Measurements from ENCODE around the gene SAPCD2.

The SAPCD2 gene

DNA sequence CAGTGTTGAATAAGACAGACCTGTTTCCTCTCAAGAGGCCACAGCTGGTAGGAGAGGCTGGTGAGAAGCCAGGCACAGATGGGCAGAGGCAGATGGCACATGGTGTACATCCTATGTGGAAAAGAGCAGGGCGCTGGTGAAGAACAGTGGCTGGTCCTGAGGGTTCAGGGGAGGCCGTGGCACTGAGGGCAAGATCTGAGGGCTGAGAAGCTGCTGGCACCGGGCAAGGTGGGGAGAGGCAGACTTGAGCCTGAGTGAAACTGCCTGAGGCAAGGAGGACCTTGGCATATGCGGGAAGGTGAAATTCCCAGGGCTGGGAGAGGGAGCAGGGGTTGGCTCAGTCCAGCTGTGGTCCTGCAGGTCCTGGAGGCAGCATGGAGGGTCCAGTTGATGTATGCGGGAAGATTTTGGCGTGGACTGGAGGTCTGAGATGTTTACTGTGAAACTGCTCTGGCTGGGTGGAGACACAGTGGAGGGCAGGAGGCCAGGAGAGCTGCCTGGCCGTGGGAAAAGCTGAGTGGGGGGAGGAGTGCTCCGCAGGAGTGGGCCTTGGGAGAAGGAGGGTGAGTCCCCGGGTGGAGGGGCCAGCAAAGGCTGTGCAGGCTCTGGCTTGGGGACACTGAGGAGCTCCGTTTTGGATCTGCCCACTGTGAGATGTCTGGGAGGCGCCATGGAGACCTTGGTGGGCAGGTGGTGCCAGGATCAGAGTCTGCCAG lies 19.0 kb upstream of the SAPCD2 start:
- DNase-seq (no peak), ATAC-seq (no peak)
- Mint-ChIP-seq H3K4me3 (no peak overlapping the region), H3K27ac (peak overlapping the region; percentile 31 to 50), H3K27me3 (no peaks in the 10 kb centered on the region), H3K9me3 (no peaks in the 10 kb centered on the region), H3K4me1 (peaks cover 56% of the 10 kb centered on the region)

DNA sequence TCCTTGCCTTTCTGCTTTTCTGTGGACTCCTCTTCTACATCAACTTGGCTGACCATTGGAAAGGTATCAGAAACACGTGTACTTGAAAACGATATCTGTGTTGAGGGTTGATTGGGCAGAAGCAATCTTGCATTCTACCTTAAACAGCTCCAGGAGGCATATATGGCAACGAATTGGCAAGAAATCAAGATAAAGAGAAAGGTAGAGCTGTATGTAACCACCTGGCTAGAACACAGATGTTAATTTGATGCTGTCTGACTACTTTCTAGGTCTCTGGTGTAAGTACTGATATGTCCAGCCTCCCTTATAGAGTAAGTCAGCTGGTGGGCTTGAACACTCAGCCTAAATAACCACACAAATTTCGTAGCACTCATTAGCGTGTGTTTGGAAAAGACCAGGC lies 17.8 kb upstream of the SAPCD2 start:
- Mint-ChIP-seq H3K9me3 (no peaks in the 10 kb centered on the region), H3K4me3 (peak overlapping the region; percentile 87 to 88), H3K4me1 (peaks cover 62% of the 10 kb centered on the region), H3K27ac (peak overlapping the region; percentile 86 to 92), H3K27me3 (no peaks in the 10 kb centered on the region)
- no peak for DNase-seq
- no peak for ATAC-seq

DNA sequence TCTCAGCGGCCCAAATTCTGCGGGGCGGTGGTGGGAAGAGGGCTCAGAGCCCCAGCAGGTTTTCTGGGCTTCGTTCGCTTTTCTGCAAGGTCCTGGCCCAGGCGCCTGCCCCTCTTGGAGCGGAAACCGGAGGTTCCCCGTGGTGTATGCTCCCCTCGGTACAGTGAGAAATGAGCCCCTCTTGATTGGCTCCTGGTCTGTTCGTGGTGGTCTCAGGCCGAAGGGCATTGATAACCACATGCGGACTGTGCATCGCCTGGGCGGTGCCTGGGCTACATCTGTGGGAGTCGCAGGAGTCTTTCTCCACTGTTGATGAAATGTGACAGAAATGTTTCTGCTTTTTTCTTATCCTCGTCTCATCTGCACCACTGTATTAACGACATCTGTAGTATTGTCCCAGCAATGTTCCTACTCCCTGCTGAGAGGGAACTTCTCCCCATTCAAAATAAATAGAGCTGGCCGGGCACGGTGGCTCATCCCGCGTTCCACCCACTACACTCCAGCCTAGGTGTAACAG lies 17.1 kb upstream of the SAPCD2 start:
- DNase-seq (no peak), ATAC-seq (peak; percentile 3)
- no peaks in the 10 kb centered on the region for H3K9me3 Mint-ChIP-seq
- peak overlapping the region; percentile 87 to 88 for H3K4me3 Mint-ChIP-seq
- H3K4me1 Mint-ChIP-seq: peaks cover 62% of the 10 kb centered on the region
- no peaks in the 10 kb centered on the region for H3K27me3 Mint-ChIP-seq
- peak overlapping the region; percentile 86 to 92 for H3K27ac Mint-ChIP-seq

DNA sequence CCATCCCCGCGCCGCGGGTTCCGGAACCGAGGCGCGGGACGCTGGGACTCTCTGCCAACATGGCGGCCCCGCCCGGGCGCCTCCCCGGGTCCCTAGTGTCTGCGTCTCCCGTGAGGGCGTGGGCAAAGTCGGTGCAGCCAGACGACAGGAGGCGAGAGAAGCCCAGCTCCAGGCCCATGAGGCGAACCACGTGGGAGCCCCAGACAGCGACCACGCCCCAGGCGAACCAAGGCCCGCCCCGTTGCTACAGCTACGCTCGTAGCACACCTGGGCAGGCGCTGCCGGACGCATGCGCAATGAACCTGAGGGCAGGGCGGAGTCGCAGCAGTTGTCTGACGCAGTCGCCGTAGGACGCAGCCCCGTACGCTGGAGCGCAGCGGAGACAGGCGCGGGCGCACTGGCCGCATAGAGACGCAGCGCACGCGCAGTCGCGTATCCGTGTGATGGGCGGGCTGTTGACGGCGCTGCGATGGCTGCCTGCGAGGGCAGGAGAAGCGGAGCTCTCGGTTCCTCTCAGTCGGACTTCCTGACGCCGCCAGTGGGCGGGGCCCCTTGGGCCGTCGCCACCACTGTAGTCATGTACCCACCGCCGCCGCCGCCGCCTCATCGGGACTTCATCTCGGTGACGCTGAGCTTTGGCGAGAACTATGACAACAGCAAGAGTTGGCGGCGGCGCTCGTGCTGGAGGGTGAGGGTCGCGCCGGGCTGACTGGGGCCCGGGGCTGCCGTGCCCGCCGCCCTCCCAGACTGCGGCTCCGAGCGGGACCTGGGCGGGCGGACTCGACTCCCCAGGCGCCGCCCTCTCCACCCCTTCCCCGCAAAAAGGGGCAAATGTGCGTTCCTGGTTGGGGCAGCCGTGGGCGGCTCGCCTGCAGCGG lies 16.4 kb upstream of the SAPCD2 start, which contains the start of gene MAN1B1:
Gene MAN1B1, plus strand, starts transcription at position 455 of the 878 bp plus-strand sequence. Its CDS starts 15 bp downstream, at position 470.
- Mint-ChIP-seq H3K9me3 (no peaks in the 10 kb centered on the region), H3K27ac (peak within 1 kb of the TSS; percentile 97 to 99), H3K4me1 (peaks cover 66% of the 10 kb centered on the region), H3K27me3 (no peaks in the 10 kb centered on the region), H3K4me3 (peak within 1 kb of the TSS; percentile 91 to 95)
- ATAC-seq: peak; percentile 93
- DNase-seq: peak; percentile 100

DNA sequence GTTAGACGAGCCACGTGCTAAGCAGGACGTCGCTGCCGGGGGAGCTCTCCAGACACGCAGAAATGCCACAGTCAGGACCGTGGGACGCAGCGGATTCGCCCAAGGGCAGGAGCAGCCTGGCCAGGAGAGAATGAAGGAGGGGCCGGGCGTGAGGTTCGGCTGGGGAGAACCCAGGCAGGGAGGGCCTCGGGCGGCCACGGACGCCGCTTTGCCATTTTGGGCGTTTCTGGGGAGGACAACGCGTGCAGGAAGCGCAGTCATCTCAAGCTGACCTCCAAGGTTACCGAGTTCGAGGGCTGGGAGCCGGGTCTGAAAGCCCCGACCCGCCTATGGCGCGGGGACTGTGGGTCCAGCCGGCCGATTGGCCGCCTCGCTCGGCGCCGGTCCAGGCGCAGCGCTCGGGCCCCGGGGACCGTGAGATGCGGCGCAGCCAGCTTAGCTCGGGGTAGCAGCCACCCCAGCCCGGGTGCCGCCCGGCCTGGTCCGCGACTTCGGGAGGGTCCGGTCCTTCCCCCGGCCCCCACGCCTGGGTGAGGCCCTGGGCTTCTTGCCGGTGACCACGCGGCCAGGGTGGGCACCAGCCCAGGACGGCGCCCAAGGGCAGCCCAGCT lies 15.7 kb upstream of the SAPCD2 start:
- DNase-seq: peak; percentile 45 to 58
- Mint-ChIP-seq H3K4me3 (peak overlapping the region; percentile 91 to 95), H3K4me1 (peaks cover 69% of the 10 kb centered on the region), H3K27ac (peak overlapping the region; percentile 97 to 99), H3K27me3 (no peaks in the 10 kb centered on the region), H3K9me3 (no peaks in the 10 kb centered on the region)
- ATAC-seq: peak; percentile 2

DNA sequence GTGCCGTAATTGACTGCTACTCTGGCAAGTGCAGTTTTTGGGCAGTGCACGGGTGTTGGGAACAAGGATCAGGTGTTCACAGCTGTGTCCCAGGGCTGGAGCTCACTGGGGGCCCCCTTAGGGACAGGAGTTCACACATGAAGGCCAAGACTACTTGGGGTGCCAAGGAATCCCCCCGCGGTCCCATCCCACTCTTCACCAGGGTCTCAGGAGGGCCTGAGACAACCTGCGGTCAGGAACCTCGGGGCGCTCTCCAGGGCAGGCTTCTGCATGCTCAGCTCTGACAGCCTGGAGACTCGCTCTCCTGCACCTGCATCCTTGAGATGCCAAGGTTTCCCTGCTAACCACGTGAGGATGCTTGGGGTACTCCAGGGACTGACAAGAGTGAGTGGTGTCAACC lies 14.2 kb upstream of the SAPCD2 start:
- H3K4me1 Mint-ChIP-seq: peaks cover 64% of the 10 kb centered on the region
- H3K9me3 Mint-ChIP-seq: no peaks in the 10 kb centered on the region
- DNase-seq (no peak), ATAC-seq (no peak)
- H3K4me3 Mint-ChIP-seq: peak overlapping the region in 1 of 2 donors; percentile 37
- H3K27me3 Mint-ChIP-seq: no peaks in the 10 kb centered on the region
- no peak overlapping the region for H3K27ac Mint-ChIP-seq

DNA sequence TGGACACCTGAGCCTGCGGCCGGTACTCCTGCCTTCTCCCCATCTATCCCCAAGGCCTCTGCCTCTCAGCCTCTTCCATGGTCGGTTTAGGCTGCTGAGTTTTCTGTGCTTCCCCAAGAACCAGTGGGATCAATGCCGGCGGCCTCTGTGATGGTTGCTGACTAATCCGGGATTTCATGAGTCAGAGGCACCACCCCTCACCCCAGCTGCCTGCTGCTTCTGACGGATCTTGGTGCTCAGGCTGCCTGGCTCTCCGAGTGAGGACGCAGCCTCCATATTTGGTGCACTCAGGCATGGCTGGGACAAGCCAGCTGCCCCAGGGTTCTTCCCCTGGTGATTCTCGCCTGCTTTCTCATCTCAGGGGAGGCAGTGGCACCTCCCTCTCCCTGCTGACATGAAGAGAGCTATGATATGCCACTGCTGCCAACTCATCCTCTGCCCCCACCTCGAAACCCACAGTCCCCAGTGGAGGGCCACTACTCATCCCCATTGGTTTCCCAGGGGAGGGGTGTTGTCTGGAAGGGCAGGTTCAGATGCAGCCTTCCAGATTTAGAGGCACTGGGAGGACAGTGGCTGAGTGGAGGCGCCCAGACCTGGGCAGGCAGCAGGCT lies 13.1 kb upstream of the SAPCD2 start:
- no peak for ATAC-seq

DNA sequence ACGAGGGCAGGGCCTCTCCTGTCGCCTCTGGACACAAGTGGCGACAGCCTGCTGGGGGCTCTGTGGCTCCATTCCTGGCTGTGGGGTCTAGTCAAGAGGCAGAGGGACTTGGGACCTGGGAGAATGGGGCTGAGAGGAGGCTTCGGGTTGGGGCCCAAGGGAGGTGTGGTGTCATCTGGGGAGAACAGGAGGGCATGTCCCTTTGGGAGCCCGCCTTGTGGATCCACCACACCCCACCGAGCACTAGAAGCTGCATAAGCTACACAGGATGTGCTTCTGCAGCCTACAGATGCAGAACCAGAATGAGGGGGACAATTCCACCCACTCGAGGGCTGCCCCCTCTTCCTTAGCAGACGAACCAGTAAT lies 12.6 kb upstream of the SAPCD2 start:
- H3K27ac Mint-ChIP-seq: no peak overlapping the region
- ATAC-seq: no peak

More for the DNA sequence above, 13.1 kb upstream of the SAPCD2 start:
- peaks cover 56% of the 10 kb centered on the region for H3K4me1 Mint-ChIP-seq
- H3K4me3 Mint-ChIP-seq: no peak overlapping the region
- peak in 1 of 2 donors; percentile 34 for DNase-seq
- no peaks in the 10 kb centered on the region for H3K27me3 Mint-ChIP-seq
- H3K27ac Mint-ChIP-seq: peak overlapping the region in 1 of 2 donors; percentile 19
- no peaks in the 10 kb centered on the region for H3K9me3 Mint-ChIP-seq

DNA sequence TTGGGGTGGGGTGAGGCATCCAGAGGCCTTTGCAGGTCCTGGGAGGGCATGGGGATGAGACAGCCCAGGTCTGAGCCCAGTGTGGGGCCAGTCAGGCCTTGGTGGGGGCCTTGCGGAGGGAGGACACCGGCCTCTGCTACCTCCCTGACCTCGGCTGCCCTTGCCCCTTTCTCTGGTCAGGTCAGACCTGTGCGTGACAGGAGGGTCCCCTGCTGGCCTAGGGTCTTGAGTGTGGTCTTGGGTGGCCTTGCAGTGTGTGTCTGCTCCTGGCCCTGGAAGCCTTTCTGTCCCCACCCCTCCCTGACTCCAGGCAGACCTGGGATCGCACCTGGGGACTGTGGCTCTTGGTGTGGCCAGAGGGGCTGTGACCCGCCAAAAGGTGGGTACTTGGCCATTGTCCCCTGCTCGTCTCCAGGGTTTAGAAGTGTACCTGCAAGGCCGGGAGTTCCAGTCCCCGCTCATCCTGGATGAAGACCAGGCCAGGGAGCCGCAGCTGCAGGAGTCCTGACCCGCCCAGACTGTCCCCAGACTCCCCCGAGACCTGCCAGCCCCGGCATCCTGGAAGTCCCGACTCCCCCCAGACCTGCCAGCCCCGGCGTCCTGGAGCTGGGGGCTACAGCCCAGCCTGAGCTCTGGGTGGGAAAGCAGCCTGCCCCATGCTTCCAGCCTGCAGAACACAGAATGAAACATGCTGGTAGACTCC lies 12.0 kb upstream of the SAPCD2 start:
- Mint-ChIP-seq H3K4me1 (peaks cover 49% of the 10 kb centered on the region), H3K4me3 (no peak overlapping the region), H3K27ac (no peak overlapping the region), H3K9me3 (no peaks in the 10 kb centered on the region), H3K27me3 (no peaks in the 10 kb centered on the region)
- DNase-seq (no peak), ATAC-seq (no peak)

More for the DNA sequence above, 12.6 kb upstream of the SAPCD2 start:
- no peak for DNase-seq
- Mint-ChIP-seq H3K4me3 (no peak overlapping the region), H3K9me3 (no peaks in the 10 kb centered on the region), H3K27me3 (no peaks in the 10 kb centered on the region), H3K4me1 (peaks cover 54% of the 10 kb centered on the region)

DNA sequence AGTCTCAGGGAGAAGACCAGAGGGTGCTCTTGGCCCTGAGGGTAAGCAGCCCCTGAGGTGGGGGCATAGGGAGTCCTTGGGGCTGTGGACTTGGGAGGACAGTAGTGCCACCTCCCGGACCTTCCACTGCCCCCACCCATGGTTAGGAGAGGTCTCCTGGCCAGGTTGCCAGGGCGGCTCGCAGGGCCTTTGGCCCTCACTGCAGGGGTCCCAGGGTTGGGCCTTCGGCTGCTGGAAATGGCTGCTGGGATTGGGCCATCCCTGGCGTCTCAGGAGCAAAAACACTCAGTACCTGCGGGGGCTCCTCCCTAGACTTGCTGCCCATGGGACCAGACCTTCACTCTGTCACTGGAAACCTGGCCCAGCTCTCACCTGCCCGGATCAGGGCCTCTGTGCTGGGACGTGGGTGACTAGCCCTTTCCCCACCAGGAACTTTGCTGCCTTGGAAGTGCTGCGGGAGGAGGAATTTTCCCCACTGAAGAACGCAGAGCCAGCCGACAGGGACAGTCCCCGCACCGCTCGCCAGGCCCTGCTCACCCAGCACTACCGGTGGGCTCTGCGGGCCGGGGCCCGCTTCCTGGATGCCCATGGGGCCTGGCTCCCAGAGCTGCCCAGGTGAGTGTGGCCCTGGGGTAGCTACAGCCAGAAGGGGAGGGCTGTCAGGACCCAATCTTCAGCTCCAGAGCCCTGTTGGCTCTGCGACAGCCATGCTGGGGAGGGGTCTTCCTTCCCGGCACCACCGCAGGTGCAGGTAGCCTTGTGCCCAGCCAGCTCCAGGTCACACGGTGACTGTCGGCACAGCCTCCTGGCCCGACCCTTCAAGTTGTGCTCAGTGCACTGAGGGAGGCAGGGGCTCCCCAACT lies 10.1 kb upstream of the SAPCD2 start:
- no peaks in the 10 kb centered on the region for H3K9me3 Mint-ChIP-seq
- no peak overlapping the region for H3K27ac Mint-ChIP-seq
- H3K4me1 Mint-ChIP-seq: peaks cover 50% of the 10 kb centered on the region
- no peaks in the 10 kb centered on the region for H3K27me3 Mint-ChIP-seq
- no peak overlapping the region for H3K4me3 Mint-ChIP-seq
- DNase-seq (no peak), ATAC-seq (no peak)

DNA sequence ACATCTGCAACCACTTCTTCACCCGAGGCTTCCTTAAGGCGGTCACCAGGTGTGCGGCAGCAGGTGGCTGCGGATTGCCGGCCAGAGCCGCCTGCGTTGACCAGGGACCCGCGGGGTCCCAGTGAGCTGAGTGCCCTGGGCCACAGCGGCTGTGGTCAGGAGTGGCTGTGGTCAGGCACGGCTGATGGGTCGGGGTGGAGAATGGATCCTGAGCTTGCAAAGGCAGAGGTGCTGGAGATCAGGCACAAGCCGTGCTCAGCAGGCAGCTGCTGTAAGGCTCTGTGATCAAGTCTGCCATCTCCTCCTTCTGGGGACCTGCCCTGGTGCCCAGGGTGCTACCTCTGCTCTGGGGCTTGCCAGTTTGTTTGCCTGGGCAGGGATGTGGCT lies 9.0 kb upstream of the SAPCD2 start:
- no peaks in the 10 kb centered on the region for H3K27me3 Mint-ChIP-seq
- H3K9me3 Mint-ChIP-seq: no peaks in the 10 kb centered on the region
- peaks cover 40% of the 10 kb centered on the region for H3K4me1 Mint-ChIP-seq
- DNase-seq: no peak
- H3K4me3 Mint-ChIP-seq: peak overlapping the region in 1 of 2 donors; percentile 53
- no peak overlapping the region for H3K27ac Mint-ChIP-seq
- no peak for ATAC-seq

DNA sequence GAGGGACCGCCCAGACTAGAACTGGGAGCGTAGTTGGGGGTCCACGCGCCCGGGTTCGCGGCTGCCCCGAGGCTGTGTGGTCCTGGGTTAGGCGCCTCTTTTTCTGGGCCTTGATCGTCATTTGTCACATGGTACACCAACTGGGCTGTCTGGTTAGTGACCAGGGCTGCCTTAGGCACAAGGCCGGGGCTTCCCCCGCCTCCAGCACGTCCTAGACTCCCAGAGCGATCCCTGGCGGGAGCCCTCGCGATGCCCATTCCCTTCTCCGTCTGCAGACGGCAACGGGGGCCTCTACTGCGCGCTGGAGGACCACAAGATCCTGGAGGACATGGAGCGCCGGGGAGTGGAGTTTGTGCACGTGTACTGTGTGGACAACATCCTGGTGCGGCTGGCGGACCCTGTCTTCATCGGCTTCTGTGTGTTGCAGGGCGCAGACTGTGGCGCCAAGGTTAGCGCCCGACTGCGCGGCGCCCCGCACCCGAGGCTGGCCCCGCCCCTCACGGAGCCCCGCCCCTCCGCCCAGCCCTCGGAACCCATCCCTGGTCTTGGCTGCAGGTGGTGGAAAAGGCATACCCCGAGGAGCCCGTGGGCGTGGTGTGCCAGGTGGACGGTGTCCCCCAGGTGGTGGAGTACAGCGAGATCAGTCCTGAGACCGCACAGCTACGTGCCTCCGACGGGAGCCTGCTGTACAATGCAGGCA lies 8.5 kb upstream of the SAPCD2 start:
- no peak for DNase-seq
- ATAC-seq: no peak
- no peaks in the 10 kb centered on the region for H3K27me3 Mint-ChIP-seq
- peaks cover 36% of the 10 kb centered on the region for H3K4me1 Mint-ChIP-seq
- H3K27ac Mint-ChIP-seq: no peak overlapping the region
- H3K9me3 Mint-ChIP-seq: no peaks in the 10 kb centered on the region
- H3K4me3 Mint-ChIP-seq: peak overlapping the region; percentile 80 to 87
